HFF-Myc (cell line): Measurements from ENCODE around the gene COL1A2.

Experiments
- DNase-seq: peaks from one replicate; pipeline ENCODE4 v3.0.0-alpha.2; 2011; ENCODE audit warnings: low read depth; ENCODE audit errors: extremely low read depth
- H3K4me3 ChIP-seq: replicated peaks from 2 replicates; pipeline ENCODE4 v1.5.1; 2011; ENCODE audit warnings: low read depth, mild to moderate bottlenecking, control low read depth, low read length
- TF ChIP-seq, protein P1 (sequence below): IDR thresholded peaks from 2 replicates; pipeline ENCODE4 v1.5.1; 2012; ENCODE audit warnings: mild to moderate bottlenecking, low read depth, low read length, control low read depth; ENCODE audit errors: missing control alignments

COL1A2 gene

DNA sequence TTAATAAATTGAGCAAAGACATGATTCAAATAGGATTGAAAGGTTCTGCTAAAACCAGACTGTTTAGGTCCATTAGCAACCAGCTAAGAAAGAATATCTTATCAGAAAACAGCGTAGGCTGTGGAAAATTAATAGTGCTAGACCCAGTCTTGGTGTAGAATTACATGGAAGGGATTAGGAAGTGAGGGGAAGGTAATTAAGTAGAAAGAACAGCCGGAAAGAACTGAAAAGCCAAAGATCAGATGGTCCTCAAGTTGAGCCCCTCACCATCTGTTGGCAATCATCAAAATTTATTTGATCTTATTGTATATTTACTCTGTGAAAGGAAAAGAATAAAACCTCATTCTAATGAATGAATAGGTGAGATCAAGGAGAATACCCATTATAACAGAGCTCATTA, 50.1 kb downstream of the COL1A2 start:
- TF ChIP-seq, protein P1, sequence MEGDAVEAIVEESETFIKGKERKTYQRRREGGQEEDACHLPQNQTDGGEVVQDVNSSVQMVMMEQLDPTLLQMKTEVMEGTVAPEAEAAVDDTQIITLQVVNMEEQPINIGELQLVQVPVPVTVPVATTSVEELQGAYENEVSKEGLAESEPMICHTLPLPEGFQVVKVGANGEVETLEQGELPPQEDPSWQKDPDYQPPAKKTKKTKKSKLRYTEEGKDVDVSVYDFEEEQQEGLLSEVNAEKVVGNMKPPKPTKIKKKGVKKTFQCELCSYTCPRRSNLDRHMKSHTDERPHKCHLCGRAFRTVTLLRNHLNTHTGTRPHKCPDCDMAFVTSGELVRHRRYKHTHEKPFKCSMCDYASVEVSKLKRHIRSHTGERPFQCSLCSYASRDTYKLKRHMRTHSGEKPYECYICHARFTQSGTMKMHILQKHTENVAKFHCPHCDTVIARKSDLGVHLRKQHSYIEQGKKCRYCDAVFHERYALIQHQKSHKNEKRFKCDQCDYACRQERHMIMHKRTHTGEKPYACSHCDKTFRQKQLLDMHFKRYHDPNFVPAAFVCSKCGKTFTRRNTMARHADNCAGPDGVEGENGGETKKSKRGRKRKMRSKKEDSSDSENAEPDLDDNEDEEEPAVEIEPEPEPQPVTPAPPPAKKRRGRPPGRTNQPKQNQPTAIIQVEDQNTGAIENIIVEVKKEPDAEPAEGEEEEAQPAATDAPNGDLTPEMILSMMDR: no peak
- no peak overlapping the region for H3K4me3 ChIP-seq
- no peak for DNase-seq

DNA sequence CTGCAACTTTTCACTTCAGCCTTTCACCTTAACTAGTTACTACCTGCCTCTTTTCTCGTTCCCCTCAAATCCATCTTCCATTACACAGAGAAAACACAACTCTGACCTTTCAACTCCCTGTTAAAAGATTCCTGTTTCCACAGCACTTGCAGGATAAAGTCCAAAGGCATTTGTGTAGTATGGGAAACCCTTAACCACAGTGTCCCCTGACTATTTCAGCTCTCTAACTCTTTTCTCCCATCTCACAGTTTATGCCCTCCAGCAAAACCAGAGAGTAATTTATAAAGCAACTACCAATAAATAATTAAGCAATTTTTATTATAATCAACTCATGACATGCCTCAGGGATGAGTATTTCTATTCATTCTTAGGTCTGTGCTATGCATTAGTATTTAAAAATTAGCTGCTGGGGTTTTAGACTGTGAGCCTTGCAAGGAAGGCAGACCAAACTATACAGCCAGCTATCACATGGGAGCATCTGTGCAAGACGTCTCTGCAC, 51.0 kb downstream of the COL1A2 start:
- no peak for DNase-seq
- H3K4me3 ChIP-seq: no peak overlapping the region
- TF ChIP-seq, protein P1: no peak

- no peak overlapping the region for H3K4me3 ChIP-seq
- TF ChIP-seq, protein P1: no peak
Observed at GRCh38 chr7:94446308-94446707, 51.6 kb downstream of the COL1A2 start.

GRCh38 chr7:94449151-94449725, 54.5 kb downstream of the COL1A2 start:
- no peak for DNase-seq
- H3K4me3 ChIP-seq: no peak overlapping the region
- TF ChIP-seq, protein P1: peak; percentile 32

More at GRCh38 chr7:94446308-94446707, 51.6 kb downstream of the COL1A2 start:
- DNase-seq: no peak

DNA sequence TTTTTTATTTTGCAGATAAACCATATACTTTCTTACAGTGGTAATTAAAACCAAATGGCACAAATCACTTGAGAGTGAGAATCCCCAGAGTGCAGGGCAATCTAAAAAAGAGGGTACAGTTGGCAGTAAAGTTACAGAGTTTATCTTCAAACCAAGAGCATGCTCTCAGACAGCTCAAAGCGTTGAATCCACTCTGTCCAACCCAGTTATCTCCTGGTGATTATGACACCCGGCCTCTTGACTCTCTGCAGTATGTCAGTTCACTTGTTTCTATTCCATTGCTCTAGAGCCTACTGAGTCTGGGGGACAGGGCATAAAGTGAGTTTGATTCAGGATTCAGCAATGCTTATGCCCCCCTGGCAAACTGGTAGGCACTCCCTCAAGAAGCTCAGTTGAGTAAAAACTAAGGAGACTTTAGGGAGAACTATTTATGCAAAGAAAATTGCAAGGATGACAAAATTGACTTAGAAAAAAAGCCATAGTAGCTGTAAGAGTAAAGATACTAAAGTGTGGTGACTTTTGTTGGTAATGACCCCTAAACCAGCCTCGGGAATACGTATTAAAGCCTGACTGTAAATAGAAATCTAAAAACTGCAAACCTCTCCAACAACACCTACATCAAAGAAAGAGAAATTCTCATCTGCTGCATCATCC, 55.5 kb downstream of the COL1A2 start:
- DNase-seq: no peak
- TF ChIP-seq, protein P1: no peak
- H3K4me3 ChIP-seq: no peak overlapping the region

- DNase-seq: no peak
- no peak overlapping the region for H3K4me3 ChIP-seq
- TF ChIP-seq, protein P1: no peak
Observed at GRCh38 chr7:94451187-94451586, 56.5 kb downstream of the COL1A2 start.
